IMR-90 (cell line): ENCODE data around the gene SRP54. TPM values are rescaled to one million over a fixed set of nuclear protein-coding genes. Genes with fewer than 3 reads are reported as not detected.

Source experiments
- ATAC-seq: fragments of 200-7000 bp; cut with Tn5 transposase; 2 replicates; pipeline ENCODE4 v1.9.1; 2020; ENCODE audit warnings: low read depth, mild to moderate bottlenecking, moderate library complexity
- BruUV-seq: library from RNA; stranded (reverse); fragments of 400-500 nt; replicated peaks from 2 replicates; lab custom pipeline; 2021; lab: Mats Ljungman, UMichigan
- CTCF ChIA-PET: fragments of 300-600 bp; formaldehyde crosslinking; extraction: SDS; loops from one replicate; lab custom pipeline; 2021; ENCODE audit warnings: antibody characterized with exemption; lab: Yijun Ruan, JAX
- POLR2A ChIA-PET: fragments of 300-600 bp; sonication (Branson Sonifier 250); formaldehyde crosslinking; loops from one replicate; lab custom pipeline; 2022; ENCODE audit warnings: antibody characterized with exemption; ENCODE audit not compliant: unreplicated experiment; lab: Charles Lee
- DNase-seq: peaks from one replicate; pipeline ENCODE4 v3.0.0; 2013
- H2AFZ ChIP-seq: replicated peaks from 2 replicates; pipeline ENCODE3; 2013; ENCODE audit warnings: low read length, mild to moderate bottlenecking; ENCODE audit not compliant: poor library complexity
- H2AK5ac ChIP-seq: 2 replicates; pipeline ENCODE4 v1.6.1; 2013; ENCODE audit warnings: low read depth, low read length, inconsistent platforms
- H2AK9ac ChIP-seq: replicated peaks from 2 replicates; pipeline ENCODE3; 2013; ENCODE audit warnings: mild to moderate bottlenecking, low read depth, low read length, moderate library complexity; ENCODE audit not compliant: poor library complexity
- H2BK120ac ChIP-seq: 2 replicates; pipeline ENCODE4 v1.6.1; 2013; ENCODE audit warnings: low read depth, low read length, inconsistent platforms
- H2BK15ac ChIP-seq: 3 replicates; pipeline ENCODE4 v1.6.1; 2013; ENCODE audit warnings: low read depth, low read length, inconsistent platforms
- H2BK20ac ChIP-seq: 2 replicates; pipeline ENCODE4 v1.6.1; 2013; ENCODE audit warnings: low read depth, mild to moderate bottlenecking, inconsistent platforms, low read length, moderate library complexity
- H2BK5ac ChIP-seq: 2 replicates; pipeline ENCODE4 v1.6.1; 2013; ENCODE audit warnings: mild to moderate bottlenecking, low read depth, low read length, inconsistent platforms; ENCODE audit not compliant: poor library complexity, severe bottlenecking
- H3K14ac ChIP-seq: replicated peaks from 2 replicates; pipeline ENCODE4 v1.6.1; 2013; ENCODE audit warnings: low read depth, low read length, inconsistent platforms
- H3K18ac ChIP-seq: 2 replicates; pipeline ENCODE4 v1.6.1; 2013; ENCODE audit warnings: low read depth, low read length, control low read depth
- H3K23ac ChIP-seq: 2 replicates; pipeline ENCODE4 v1.6.1; 2013; ENCODE audit warnings: low read depth, low read length, inconsistent platforms
- H3K27ac ChIP-seq: 2 replicates; pipeline ENCODE4 v1.5.1; 2013; ENCODE audit warnings: mild to moderate bottlenecking, control low read depth, low read length; ENCODE audit not compliant: insufficient read depth
- H3K27me3 ChIP-seq: 2 replicates; pipeline ENCODE4 v1.6.1; 2013; ENCODE audit warnings: low read length; ENCODE audit not compliant: control insufficient read depth, insufficient read depth
- H3K36me3 ChIP-seq: 2 replicates; pipeline ENCODE4 v1.6.1; 2013; ENCODE audit warnings: low read length, mixed read lengths; ENCODE audit not compliant: control insufficient read depth, insufficient read depth
- H3K4ac ChIP-seq: 2 replicates; pipeline ENCODE4 v1.6.1; 2013; ENCODE audit warnings: low read depth, low read length, inconsistent platforms
- H3K4me1 ChIP-seq: 2 replicates; pipeline ENCODE4 v1.6.1; 2013; ENCODE audit warnings: low read length, mixed read lengths; ENCODE audit not compliant: control insufficient read depth, insufficient read depth
- H3K4me2 ChIP-seq: 2 replicates; pipeline ENCODE4 v1.6.1; 2013; ENCODE audit warnings: low read depth, mild to moderate bottlenecking, control low read depth, low read length, moderate library complexity
- H3K4me3 ChIP-seq: 2 replicates; pipeline ENCODE4 v1.5.1; 2013; ENCODE audit warnings: low read depth, mild to moderate bottlenecking, control low read depth, low read length, moderate library complexity; ENCODE audit not compliant: insufficient read depth
- H3K56ac ChIP-seq: 2 replicates; pipeline ENCODE4 v1.6.1; 2013; ENCODE audit warnings: low read length, inconsistent platforms; ENCODE audit not compliant: insufficient read depth; ENCODE audit errors: extremely low read depth
- H3K79me1 ChIP-seq, 2 experiments: 2 replicates each; pipeline ENCODE4 v1.6.1; 2013; ENCODE audit warnings: low read length in 2 of 2, inconsistent platforms in 1 of 2, low read depth in 1 of 2
- H3K9ac ChIP-seq: 2 replicates; pipeline ENCODE4 v1.6.1; 2013; ENCODE audit warnings: low read depth, low read length, control low read depth
- H3K9me1 ChIP-seq: 2 replicates; pipeline ENCODE4 v1.6.1; 2013; ENCODE audit warnings: low read length, inconsistent platforms; ENCODE audit not compliant: insufficient read depth
- H3K9me3 ChIP-seq: 2 replicates; pipeline ENCODE4 v1.6.1; 2013; ENCODE audit warnings: low read length; ENCODE audit not compliant: control insufficient read depth, insufficient read depth
- H4K20me1 ChIP-seq: 2 replicates; pipeline ENCODE4 v1.6.1; 2013; ENCODE audit warnings: low read length, inconsistent platforms; ENCODE audit not compliant: insufficient read depth
- H4K5ac ChIP-seq: 2 replicates; pipeline ENCODE4 v1.6.1; 2013; ENCODE audit warnings: mild to moderate bottlenecking, low read depth, low read length, control low read depth
- H4K8ac ChIP-seq, 2 experiments: 2 replicates each; pipeline ENCODE4 v1.6.1; 2013; ENCODE audit warnings: low read depth in 2 of 2, low read length in 2 of 2, control low read depth in 1 of 2, inconsistent platforms in 1 of 2
- H4K91ac ChIP-seq: 2 replicates; pipeline ENCODE4 v1.6.1; 2013; ENCODE audit warnings: low read depth, low read length, inconsistent platforms; ENCODE audit not compliant: insufficient read depth
- FOS ChIP-seq: fragments of 150-350 bp; IDR thresholded peaks from 2 replicates; pipeline ENCODE4 v1.6.1; 2016; ENCODE audit warnings: low read depth, low read length
- WGBS, 2 experiments: methylation state at CpG; one replicate each; pipeline versions ENCODE4 v1.1.5 to v1.1.7; 2013; ENCODE audit warnings: missing lambda C conversion rate in 2 of 2; ENCODE audit not compliant: insufficient read length in 1 of 2; ENCODE audit errors: extremely low coverage in 2 of 2; 5-methylcytosine and 5-hydroxymethylcytosine counted together
- dilution Hi-C: fragments of 300-500 bp; cut with HindIII; formaldehyde crosslinking; loops from one replicate; pipeline ENCODE4 v1.14.3; 2018; ENCODE audit warnings: low sequenced_read_pairs; ENCODE audit not compliant: unreplicated experiment
- in situ Hi-C: fragments of 300-500 bp; cut with MboI; formaldehyde crosslinking; loops from 3 replicates; pipeline ENCODE4 v1.14.3; 2019; ENCODE audit warnings: low sequenced_read_pairs, inconsistent platforms, mixed read lengths
- intact Hi-C: fragments of 100-400 bp; cut with micrococcal nuclease; formaldehyde crosslinking; loops from 2 replicates; pipeline ENCODE4 v1.10.0; 2022
- polyA plus RNA-seq, 3 experiments: library from polyadenylated mRNA; depleted of rRNA; stranded (reverse); fragments of >200 nt; gene quantifications; 2 replicates each; pipeline ENCODE4 v1.2.3, GENCODE V29; 2012; ENCODE audit warnings: low replicate concordance in 1 of 3
- total RNA-seq: library from RNA; depleted of rRNA; stranded (reverse); fragments of >200 nt; gene quantifications from 2 replicates; pipeline ENCODE4 v1.2.3, GENCODE V29; 2012
- TF ChIP-seq, protein P1 (sequence below): fragments of 150-350 bp; IDR thresholded peaks from 2 replicates; pipeline ENCODE4 v1.6.1; 2016; ENCODE audit warnings: low read depth, mild to moderate bottlenecking, low read length, moderate library complexity, borderline replicate concordance

SRP54 gene
- total and polyA plus RNA-seq, 2 of the 4 experiments (the other 2 are of a cell fraction) = 56.2 to 63.3 TPM

DNA sequence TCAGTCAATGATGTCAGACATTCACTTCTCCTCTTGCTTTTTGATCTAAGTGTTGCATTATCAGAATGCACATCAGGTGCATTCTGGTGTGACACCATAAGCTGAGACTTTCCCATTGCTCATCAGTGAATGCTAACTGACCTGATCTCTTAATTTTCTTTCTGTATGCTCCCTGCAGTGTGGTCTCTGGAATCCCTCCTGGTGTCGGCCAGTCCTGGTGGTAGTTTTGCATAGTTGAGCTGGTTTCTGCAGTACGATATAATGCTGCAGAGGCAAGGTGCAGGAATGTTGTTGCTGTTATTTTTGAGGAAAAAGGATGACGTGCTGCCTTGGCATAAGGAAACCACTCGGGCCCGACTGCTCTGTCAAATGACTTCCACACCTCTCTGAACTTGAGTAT, 11.0 kb upstream of the SRP54 start:
- Histone ChIP-seq H2AFZ (peak overlapping the region; percentile 23), H3K27me3 (no peaks in the 10 kb centered on the region), H3K4me3 (no peak overlapping the region), H3K4me1 (peaks cover 8% of the 10 kb centered on the region), H2AK9ac (peak overlapping the region; percentile 37), H3K18ac (no peak overlapping the region), H3K4ac (0 out of 2 replicates have a peak overlapping the region, but pooled peaks have one; percentile 23), H2AK5ac (no peak overlapping the region), H3K79me1 (peaks cover 17 to 40% of the 10 kb centered on the region in 2 experiments), H3K23ac (0 out of 2 replicates have a peak overlapping the region, but pooled peaks have one; percentile 34), H4K5ac (no peak overlapping the region), H3K36me3 (peaks cover 2% of the 10 kb centered on the region), H3K27ac (no peak overlapping the region), H3K9me3 (no peaks in the 10 kb centered on the region), H2BK5ac (peak overlapping the region; percentile 2), H3K9ac (no peak overlapping the region), H3K56ac (no peak overlapping the region), H3K9me1 (peaks cover 14% of the 10 kb centered on the region), H4K8ac (no peak overlapping the region), H2BK15ac (0 out of 3 replicates have a peak overlapping the region, but pooled peaks have one; percentile 23), H4K20me1 (peaks cover 3% of the 10 kb centered on the region; the same call in 1 of the 2 replicates), H2BK20ac (peak overlapping the region; percentile 69; the same call in 1 of the 2 replicates), H2BK120ac (peak overlapping the region; percentile 21; the same call in 1 of the 2 replicates), H4K91ac (0 out of 2 replicates have a peak overlapping the region, but pooled peaks have one; percentile 3), H3K4me2 (no peak overlapping the region), H3K14ac (peak overlapping the region; percentile 61)
- dilution Hi-C loops = no loop called here
- CTCF ChIA-PET = interaction anchor here (1.6 kb wide), 1 partner anchor 9 kb away, joined by 4 read pairs; no protein-coding TSS in a partner anchor
- peak; percentile 42 for ATAC-seq
- POLR2A ChIA-PET = interaction anchor here (0.5 kb wide), 2 partner anchors 11 to 205 kb away, joined by 3 to 7 read pairs; no protein-coding TSS in a partner anchor
- no peak for TF ChIP-seq FOS
- TF ChIP-seq, protein P1, sequence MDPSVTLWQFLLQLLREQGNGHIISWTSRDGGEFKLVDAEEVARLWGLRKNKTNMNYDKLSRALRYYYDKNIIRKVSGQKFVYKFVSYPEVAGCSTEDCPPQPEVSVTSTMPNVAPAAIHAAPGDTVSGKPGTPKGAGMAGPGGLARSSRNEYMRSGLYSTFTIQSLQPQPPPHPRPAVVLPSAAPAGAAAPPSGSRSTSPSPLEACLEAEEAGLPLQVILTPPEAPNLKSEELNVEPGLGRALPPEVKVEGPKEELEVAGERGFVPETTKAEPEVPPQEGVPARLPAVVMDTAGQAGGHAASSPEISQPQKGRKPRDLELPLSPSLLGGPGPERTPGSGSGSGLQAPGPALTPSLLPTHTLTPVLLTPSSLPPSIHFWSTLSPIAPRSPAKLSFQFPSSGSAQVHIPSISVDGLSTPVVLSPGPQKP = no peak
- in situ Hi-C loops = no loop called here
- WGBS, 2 experiments = 93% methylated on average over 2 of the region's 5 CpGs; no CpG with 5 or more reads in 1 of the 2 experiments
- BruUV-seq = no TSS peak
- no peak for DNase-seq
- intact Hi-C loops = no loop called here
